AG04449 (cell line): Measurements from ENCODE around the gene ELK4.

ENCODE experiments used
- CTCF ChIA-PET: fragments of 350-600 bp; formaldehyde crosslinking; extraction: SDS; loops from one replicate; lab custom pipeline; 2021; ENCODE audit warnings: antibody characterized with exemption; lab: Yijun Ruan, JAX
- POLR2A ChIA-PET: fragments of 400-600, 350-600 bp; formaldehyde crosslinking; extraction: SDS; loops from one replicate; lab custom pipeline; 2020; ENCODE audit warnings: antibody characterized with exemption, inconsistent platforms; lab: Yijun Ruan, JAX
- DNase-seq: peaks from one replicate; pipeline ENCODE4 v3.0.0-alpha.2; 2010; ENCODE audit warnings: low read depth, low spot score
- H3K4me3 ChIP-seq: 2 replicates; pipeline ENCODE4 v1.5.1; 2011; ENCODE audit warnings: low read depth, mild to moderate bottlenecking, control low read depth, low read length
- TF ChIP-seq, protein P1 (sequence below): IDR thresholded peaks from one replicate; pipeline ENCODE4 v1.5.1; 2011; ENCODE audit warnings: mild to moderate bottlenecking, moderate library complexity, low read length, control low read depth, inconsistent platforms; ENCODE audit not compliant: insufficient read depth; ENCODE audit errors: missing control alignments

ELK4 gene

GRCh38 chr1:205616563-205617293 lies 15.1 kb downstream of the ELK4 start:
- CTCF ChIA-PET: interaction anchor here (1.4 kb wide), 1 partner anchor 25 kb away, joined by 9 read pairs; no protein-coding TSS in a partner anchor

DNA sequence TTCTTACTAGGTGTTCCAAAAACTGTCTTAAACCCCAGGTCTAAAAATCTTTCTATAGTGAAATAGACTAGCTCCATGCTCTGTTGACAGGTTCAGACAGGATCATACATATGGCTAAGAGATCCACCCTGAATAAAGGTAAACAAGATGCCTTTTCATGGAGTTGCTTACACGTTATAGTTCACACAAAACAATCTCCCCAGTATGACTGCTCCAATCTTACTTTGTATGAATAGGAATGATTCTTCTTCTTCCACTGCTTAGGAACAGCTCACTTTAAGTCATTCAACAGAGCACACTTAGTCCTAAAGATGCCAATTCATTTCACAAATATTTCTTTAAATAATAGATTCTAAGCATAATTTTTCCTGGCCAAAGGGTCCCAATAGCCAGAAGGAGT lies 16.0 kb downstream of the ELK4 start:
- H3K4me3 ChIP-seq: no peak overlapping the region
- ChIA-PET CTCF (interaction anchor here (0.8 to 1.4 kb wide), 4 partner anchors 15 to 42 kb away, joined by 3 to 9 read pairs (median 3); no protein-coding TSS in a partner anchor), POLR2A (no interaction called here)
- TF ChIP-seq, protein P1, sequence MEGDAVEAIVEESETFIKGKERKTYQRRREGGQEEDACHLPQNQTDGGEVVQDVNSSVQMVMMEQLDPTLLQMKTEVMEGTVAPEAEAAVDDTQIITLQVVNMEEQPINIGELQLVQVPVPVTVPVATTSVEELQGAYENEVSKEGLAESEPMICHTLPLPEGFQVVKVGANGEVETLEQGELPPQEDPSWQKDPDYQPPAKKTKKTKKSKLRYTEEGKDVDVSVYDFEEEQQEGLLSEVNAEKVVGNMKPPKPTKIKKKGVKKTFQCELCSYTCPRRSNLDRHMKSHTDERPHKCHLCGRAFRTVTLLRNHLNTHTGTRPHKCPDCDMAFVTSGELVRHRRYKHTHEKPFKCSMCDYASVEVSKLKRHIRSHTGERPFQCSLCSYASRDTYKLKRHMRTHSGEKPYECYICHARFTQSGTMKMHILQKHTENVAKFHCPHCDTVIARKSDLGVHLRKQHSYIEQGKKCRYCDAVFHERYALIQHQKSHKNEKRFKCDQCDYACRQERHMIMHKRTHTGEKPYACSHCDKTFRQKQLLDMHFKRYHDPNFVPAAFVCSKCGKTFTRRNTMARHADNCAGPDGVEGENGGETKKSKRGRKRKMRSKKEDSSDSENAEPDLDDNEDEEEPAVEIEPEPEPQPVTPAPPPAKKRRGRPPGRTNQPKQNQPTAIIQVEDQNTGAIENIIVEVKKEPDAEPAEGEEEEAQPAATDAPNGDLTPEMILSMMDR: no peak
- DNase-seq: no peak

More at GRCh38 chr1:205616563-205617293, 15.1 kb downstream of the ELK4 start:
- H3K4me3 ChIP-seq: no peak overlapping the region
- TF ChIP-seq, protein P1: no peak
- POLR2A ChIA-PET: no interaction called here
- DNase-seq: no peak

- ChIA-PET CTCF (interaction anchor here (0.9 to 2.4 kb wide), 6 partner anchors 8 to 96 kb away, joined by 3 to 13 read pairs (median 4); partner anchors contain the start of gene ELK4), POLR2A (no interaction called here)
- H3K4me3 ChIP-seq: no peak overlapping the region
- no peak for DNase-seq
- TF ChIP-seq, protein P1: no peak
Observed at GRCh38 chr1:205613854-205614412, 17.9 kb downstream of the ELK4 start.

GRCh38 chr1:205612556-205612955 lies 19.3 kb downstream of the ELK4 start:
- ChIA-PET POLR2A (no interaction called here), CTCF (interaction anchor here (0.6 to 2.4 kb wide), 4 partner anchors 10 to 24 kb away, joined by 3 to 13 read pairs (median 5); partner anchors contain the start of gene ELK4)
- TF ChIP-seq, protein P1: no peak
- no peak for DNase-seq
- no peak overlapping the region for H3K4me3 ChIP-seq

GRCh38 chr1:205612104-205612503 lies 19.7 kb downstream of the ELK4 start:
- ChIA-PET CTCF (interaction anchor here (1.3 to 2.1 kb wide), 2 partner anchors 20 to 23 kb away, joined by 5 read pairs; no protein-coding TSS in a partner anchor), POLR2A (no interaction called here)

More at GRCh38 chr1:205612104-205612503, 19.7 kb downstream of the ELK4 start:
- TF ChIP-seq, protein P1: no peak
- no peak overlapping the region for H3K4me3 ChIP-seq
- DNase-seq: no peak
